ENCODE results near the gene GABPB2.

Gene GABPB2

GRCh38 chr1:151147665-151148064, 77.1 kb downstream of the GABPB2 start:
- Mint-ChIP-seq H3K36me3 (ENCODE audit: low read depth) (no peaks in the 10 kb centered on the region), H3K27me3 (ENCODE audit: low read depth) (no peaks in the 10 kb centered on the region), H3K4me1 (peaks cover 40% of the 10 kb centered on the region), H3K4me3 (peak overlapping the region; percentile 87 to 89 (median 88)), H3K9me3 (no peaks in the 10 kb centered on the region), H3K27ac (peak overlapping the region; percentile 33 to 88 (median 85))
- TF ChIP-seq CTCF (IDR thresholded peaks at IDR 0.05; ENCODE audit: unreplicated experiment in 3 of 3): no peak

GRCh38 chr1:151156515-151156819, 85.9 kb downstream of the GABPB2 start, which contains the start of gene TNFAIP8L2:
Gene TNFAIP8L2 (plus strand): TSS chr1:151156649. CDS start chr1:151158698, 2,049 bp downstream.
- no peak for TF ChIP-seq CTCF (IDR thresholded peaks at IDR 0.05; ENCODE audit: unreplicated experiment in 3 of 3)
- Mint-ChIP-seq H3K9me3 (no peaks in the 10 kb centered on the region), H3K4me3 (no peak within 1 kb of the TSS), H3K27ac (no peak within 1 kb of the TSS), H3K27me3 (ENCODE audit: low read depth) (no peaks in the 10 kb centered on the region), H3K36me3 (ENCODE audit: low read depth) (peaks cover 26% of the 10 kb centered on the region), H3K4me1 (no peaks in the 10 kb centered on the region)

DNA sequence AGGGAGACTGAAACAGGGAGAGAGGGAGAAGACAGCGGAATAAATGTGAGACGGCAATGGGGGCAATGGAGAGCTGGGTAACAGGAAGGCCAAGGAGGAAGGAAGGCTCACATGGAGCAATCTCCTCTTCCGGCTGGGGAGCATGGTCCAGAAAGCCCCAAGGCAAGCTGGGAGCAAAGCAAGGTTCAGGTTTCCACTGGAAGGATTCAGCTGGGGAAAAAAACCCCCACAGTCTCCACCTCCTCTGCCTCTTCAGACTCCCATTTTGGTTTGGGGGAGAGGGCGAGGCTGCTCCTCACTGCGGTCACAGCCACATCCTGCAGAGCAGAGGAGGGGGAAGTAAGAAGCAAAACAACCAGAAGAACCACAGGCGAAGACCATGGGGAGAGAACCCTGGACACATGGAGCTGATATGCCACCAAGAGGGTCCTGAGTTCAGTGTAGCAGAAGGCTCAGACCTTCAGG, 86.5 kb downstream of the GABPB2 start:
- Mint-ChIP-seq H3K27ac (no peak overlapping the region), H3K27me3 (ENCODE audit: low read depth) (no peaks in the 10 kb centered on the region), H3K4me3 (no peak overlapping the region)

GRCh38 chr1:151158326-151158725, 87.8 kb downstream of the GABPB2 start:
- Mint-ChIP-seq H3K4me1 (no peaks in the 10 kb centered on the region), H3K27me3 (ENCODE audit: low read depth) (no peaks in the 10 kb centered on the region), H3K36me3 (ENCODE audit: low read depth) (peaks cover 31% of the 10 kb centered on the region)

More for the DNA sequence above, 86.5 kb downstream of the GABPB2 start:
- no peak for TF ChIP-seq CTCF (IDR thresholded peaks at IDR 0.05; ENCODE audit: unreplicated experiment in 3 of 3)
- no peaks in the 10 kb centered on the region for H3K4me1 Mint-ChIP-seq
- H3K9me3 Mint-ChIP-seq: no peaks in the 10 kb centered on the region
- peaks cover 31% of the 10 kb centered on the region for H3K36me3 Mint-ChIP-seq (ENCODE audit: low read depth)

DNA sequence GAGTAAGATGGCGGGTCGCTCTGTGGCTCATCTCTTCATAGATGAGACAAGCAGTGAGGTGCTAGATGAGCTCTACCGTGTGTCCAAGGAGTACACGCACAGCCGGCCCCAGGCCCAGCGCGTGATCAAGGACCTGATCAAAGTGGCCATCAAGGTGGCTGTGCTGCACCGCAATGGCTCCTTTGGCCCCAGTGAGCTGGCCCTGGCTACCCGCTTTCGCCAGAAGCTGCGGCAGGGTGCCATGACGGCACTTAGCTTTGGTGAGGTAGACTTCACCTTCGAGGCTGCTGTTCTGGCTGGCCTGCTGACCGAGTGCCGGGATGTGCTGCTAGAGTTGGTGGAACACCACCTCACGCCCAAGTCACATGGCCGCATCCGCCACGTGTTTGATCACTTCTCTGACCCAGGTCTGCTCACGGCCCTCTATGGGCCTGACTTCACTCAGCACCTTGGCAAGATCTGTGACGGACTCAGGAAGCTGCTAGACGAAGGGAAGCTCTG, 88.2 kb downstream of the GABPB2 start:
- Mint-ChIP-seq H3K36me3 (ENCODE audit: low read depth) (peaks cover 31% of the 10 kb centered on the region), H3K9me3 (no peaks in the 10 kb centered on the region), H3K27me3 (ENCODE audit: low read depth) (no peaks in the 10 kb centered on the region), H3K4me3 (no peak overlapping the region), H3K4me1 (no peaks in the 10 kb centered on the region), H3K27ac (no peak overlapping the region)
- TF ChIP-seq CTCF (IDR thresholded peaks at IDR 0.05; ENCODE audit: unreplicated experiment in 3 of 3): no peak

More at GRCh38 chr1:151158326-151158725, 87.8 kb downstream of the GABPB2 start:
- Mint-ChIP-seq H3K4me3 (no peak overlapping the region), H3K27ac (no peak overlapping the region), H3K9me3 (no peaks in the 10 kb centered on the region)
- TF ChIP-seq CTCF (IDR thresholded peaks at IDR 0.05; ENCODE audit: unreplicated experiment in 3 of 3): no peak

GRCh38 chr1:151159373-151159772, 88.8 kb downstream of the GABPB2 start:
- H3K27me3 Mint-ChIP-seq (ENCODE audit: low read depth): no peaks in the 10 kb centered on the region
- H3K36me3 Mint-ChIP-seq (ENCODE audit: low read depth): peaks cover 31% of the 10 kb centered on the region
- no peak overlapping the region for H3K4me3 Mint-ChIP-seq
- no peak for TF ChIP-seq CTCF (IDR thresholded peaks at IDR 0.05; ENCODE audit: unreplicated experiment in 3 of 3)
- peaks cover 5% of the 10 kb centered on the region for H3K4me1 Mint-ChIP-seq
- H3K9me3 Mint-ChIP-seq: no peaks in the 10 kb centered on the region
- H3K27ac Mint-ChIP-seq: peak overlapping the region in 1 of 3 experiments; percentile 37

Measured in nephron (organoid).